Neutrophil (primary cell): ENCODE results near the gene NHLRC4.

Source experiments
- H3K27ac ChIP-seq: fragments of 200-600 bp; sonication (generic); 2 replicates; pipeline ENCODE4 v1.5.1; 2016; ENCODE audit warnings: mild to moderate bottlenecking, moderate library complexity
- H3K27me3 ChIP-seq: fragments of 200-600 bp; sonication (generic); 2 replicates; pipeline ENCODE4 v1.6.0; 2016; ENCODE audit warnings: mild to moderate bottlenecking
- H3K36me3 ChIP-seq: fragments of 200-600 bp; sonication (generic); 2 replicates; pipeline ENCODE4 v1.5.1; 2017
- H3K4me1 ChIP-seq, 2 experiments: fragments of 200-600 bp in 1 of 2; sonication (generic) in 1 of 2; 1 replicate in 1 of 2; 2 replicates in 1 of 2; pipeline versions ENCODE4 v1.5.1 to v1.6.1; 2013 to 2016; ENCODE audit warnings: low read depth in 1 of 2, low read length in 1 of 2, mild to moderate bottlenecking in 1 of 2, moderate library complexity in 1 of 2; ENCODE audit not compliant: control insufficient read depth in 1 of 2, insufficient read depth in 1 of 2
- H3K4me3 ChIP-seq, 2 experiments: fragments of 200-600 bp in 1 of 2; sonication (generic) in 1 of 2; 1 replicate in 1 of 2; 2 replicates in 1 of 2; pipeline ENCODE4 v1.5.1; 2013 to 2016; ENCODE audit warnings: low read depth in 1 of 2, low read length in 1 of 2, mild to moderate bottlenecking in 1 of 2, moderate library complexity in 1 of 2
- H3K9me3 ChIP-seq: fragments of 200-600 bp; sonication (generic); 2 replicates; pipeline ENCODE4 v1.5.1; 2016
- TF ChIP-seq, protein P1 (sequence below): fragments of 200-600 bp; sonication (generic); IDR thresholded peaks from 2 replicates; pipeline ENCODE4 v1.5.1; 2016; ENCODE audit warnings: antibody characterized with exemption

NHLRC4 gene

DNA sequence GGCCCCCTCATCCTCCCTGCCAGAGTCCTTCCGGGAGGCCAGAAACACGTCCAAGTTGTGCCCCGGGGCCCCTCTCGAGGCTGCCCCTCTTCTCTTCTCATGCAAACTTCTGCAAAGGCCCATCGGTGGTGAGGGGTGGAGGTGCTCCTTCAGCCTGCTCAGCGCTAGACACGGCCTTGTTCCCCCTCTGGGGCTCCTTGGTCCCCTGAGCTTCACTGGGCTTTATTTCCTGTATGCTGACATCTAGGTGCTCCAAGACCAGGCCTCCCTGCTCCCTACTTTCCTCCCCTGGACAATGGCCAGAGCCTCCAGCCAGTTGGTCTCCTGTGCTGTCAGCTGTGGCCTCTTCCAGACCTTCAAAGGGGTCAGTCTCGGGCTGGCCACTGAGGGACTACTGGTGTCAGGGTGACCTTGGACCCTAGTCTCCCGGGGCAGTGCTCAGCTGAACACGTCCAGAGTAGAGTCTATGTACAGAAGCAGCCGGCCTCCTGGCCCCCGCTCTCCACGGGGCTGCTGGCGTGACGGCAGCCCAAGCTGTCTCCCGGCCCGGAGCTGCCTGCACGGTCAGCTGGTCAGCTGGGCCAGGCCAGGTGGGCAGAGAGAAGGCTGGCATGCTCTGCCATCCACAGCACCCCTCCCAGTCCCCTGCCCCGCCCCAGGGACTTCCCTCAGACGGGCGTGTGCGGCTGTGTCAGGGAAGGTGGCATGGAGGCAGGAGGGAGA, 8.3 kb upstream of the NHLRC4 start:
- no peak overlapping the region for H3K27ac ChIP-seq
- H3K27me3 ChIP-seq: peaks cover 62% of the 10 kb centered on the region
- H3K36me3 ChIP-seq: peaks cover 9% of the 10 kb centered on the region
- TF ChIP-seq, protein P1, sequence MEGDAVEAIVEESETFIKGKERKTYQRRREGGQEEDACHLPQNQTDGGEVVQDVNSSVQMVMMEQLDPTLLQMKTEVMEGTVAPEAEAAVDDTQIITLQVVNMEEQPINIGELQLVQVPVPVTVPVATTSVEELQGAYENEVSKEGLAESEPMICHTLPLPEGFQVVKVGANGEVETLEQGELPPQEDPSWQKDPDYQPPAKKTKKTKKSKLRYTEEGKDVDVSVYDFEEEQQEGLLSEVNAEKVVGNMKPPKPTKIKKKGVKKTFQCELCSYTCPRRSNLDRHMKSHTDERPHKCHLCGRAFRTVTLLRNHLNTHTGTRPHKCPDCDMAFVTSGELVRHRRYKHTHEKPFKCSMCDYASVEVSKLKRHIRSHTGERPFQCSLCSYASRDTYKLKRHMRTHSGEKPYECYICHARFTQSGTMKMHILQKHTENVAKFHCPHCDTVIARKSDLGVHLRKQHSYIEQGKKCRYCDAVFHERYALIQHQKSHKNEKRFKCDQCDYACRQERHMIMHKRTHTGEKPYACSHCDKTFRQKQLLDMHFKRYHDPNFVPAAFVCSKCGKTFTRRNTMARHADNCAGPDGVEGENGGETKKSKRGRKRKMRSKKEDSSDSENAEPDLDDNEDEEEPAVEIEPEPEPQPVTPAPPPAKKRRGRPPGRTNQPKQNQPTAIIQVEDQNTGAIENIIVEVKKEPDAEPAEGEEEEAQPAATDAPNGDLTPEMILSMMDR: no peak
- H3K4me1 ChIP-seq: no peaks in the 10 kb centered on the region
- H3K4me3 ChIP-seq: no peak overlapping the region
- H3K9me3 ChIP-seq: no peaks in the 10 kb centered on the region

DNA sequence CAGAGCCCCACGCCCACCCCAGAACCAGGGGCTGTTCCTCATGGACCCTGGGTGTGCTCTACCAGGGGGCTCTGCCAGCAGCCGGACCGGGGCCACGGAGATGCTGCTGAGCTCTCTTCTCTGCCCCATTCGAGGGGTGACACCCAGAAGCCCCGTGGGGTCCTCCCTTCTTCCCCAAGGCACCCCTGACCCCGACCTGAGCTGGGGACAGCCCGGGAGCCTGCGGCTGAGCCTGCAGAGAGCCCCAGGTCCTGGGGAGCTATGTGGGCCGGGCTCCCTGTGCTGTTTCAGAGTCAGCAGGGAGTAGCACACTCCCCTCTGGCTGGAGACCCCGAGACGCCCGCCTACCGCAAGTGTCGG, 7.8 kb upstream of the NHLRC4 start:
- TF ChIP-seq, protein P1: no peak
- H3K4me3 ChIP-seq: no peak overlapping the region

DNA sequence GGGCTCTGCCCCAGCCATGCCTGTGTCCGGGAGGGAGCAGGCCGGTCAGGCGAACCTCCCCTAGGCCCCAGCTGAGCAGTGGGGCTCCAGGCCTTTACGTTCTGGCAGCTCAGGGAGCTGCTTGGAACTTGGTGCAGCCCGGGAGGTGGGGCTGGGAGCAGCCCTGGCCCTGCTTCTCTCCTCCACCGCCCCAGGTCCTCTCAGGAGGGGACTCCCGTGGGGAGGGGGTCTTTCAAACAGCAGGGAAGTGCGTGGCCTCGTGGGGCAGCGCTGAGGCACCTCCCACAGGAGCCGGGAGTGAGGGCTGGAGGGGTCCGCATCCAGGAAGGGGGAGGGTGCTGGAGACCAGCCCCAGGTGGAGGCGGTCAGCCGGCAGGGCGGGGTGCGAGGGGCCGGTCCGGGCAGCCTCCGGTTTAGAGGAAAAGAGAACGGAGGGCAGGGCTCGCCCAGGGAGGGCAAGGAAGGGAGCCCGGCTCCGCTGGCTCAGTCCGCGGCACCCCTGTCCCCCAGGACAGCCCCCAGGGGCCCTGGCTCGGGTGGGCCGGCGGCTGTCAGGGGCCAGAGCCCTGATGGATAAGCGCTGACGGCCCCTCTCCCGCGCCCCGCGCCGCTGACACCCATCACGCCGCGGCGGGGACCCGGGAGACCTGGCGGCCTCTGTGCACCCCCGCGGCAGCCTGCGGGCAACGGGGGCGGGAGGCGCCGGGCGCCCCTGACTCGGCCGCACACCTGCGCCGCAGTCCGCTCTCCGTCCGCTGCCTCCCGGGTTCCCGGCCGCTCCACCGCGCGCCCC, 7.2 kb upstream of the NHLRC4 start:
- no peaks in the 10 kb centered on the region for H3K9me3 ChIP-seq
- H3K4me1 ChIP-seq: no peaks in the 10 kb centered on the region

More for the DNA sequence above, 7.8 kb upstream of the NHLRC4 start:
- Histone ChIP-seq H3K4me1 (no peaks in the 10 kb centered on the region), H3K9me3 (no peaks in the 10 kb centered on the region), H3K36me3 (peaks cover 4% of the 10 kb centered on the region), H3K27me3 (peaks cover 65% of the 10 kb centered on the region), H3K27ac (no peak overlapping the region)

DNA sequence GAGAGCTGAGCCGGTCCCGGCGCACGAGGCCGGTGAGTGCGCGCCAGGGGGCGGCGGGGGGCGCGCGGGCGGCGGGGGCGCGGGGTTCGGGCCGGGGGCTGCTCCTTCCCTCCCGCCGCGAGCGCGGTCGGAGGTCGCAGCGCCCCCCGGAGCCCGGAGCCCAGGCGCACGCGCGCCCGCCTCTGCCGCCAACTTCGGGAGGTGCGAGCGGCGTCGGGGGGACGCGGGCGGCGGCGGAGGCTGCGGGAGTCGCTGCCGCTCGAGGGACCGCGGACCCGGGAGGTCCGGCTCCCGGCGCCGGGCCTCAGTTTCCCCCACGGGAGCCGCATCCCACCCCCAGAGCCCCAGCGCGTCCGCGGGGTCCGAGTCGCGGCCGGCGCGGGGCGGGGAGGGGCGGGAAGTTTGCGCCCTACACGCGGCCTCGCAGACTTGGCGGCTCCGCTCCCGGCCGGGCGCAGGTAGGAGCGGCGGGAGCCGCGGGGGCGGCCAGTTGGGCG, 6.6 kb upstream of the NHLRC4 start, which contains the start of gene PRR35:
PRR35 (plus strand) TSS at position 191 of the 497 bp plus-strand sequence. CDS start 2,901 bp downstream, outside the sequence.
- H3K36me3 ChIP-seq: no peaks in the 10 kb centered on the region
- no peak within 1 kb of the TSS for H3K27ac ChIP-seq
- H3K9me3 ChIP-seq: no peaks in the 10 kb centered on the region
- H3K27me3 ChIP-seq: peaks cover 65% of the 10 kb centered on the region
- no peak within 1 kb of the TSS for H3K4me3 ChIP-seq
- no peaks in the 10 kb centered on the region for H3K4me1 ChIP-seq
- TF ChIP-seq, protein P1: no peak

More for the DNA sequence above, 7.2 kb upstream of the NHLRC4 start:
- Histone ChIP-seq H3K4me3 (no peak overlapping the region), H3K27ac (no peak overlapping the region), H3K27me3 (peaks cover 65% of the 10 kb centered on the region), H3K36me3 (no peaks in the 10 kb centered on the region)
- TF ChIP-seq, protein P1: no peak

DNA sequence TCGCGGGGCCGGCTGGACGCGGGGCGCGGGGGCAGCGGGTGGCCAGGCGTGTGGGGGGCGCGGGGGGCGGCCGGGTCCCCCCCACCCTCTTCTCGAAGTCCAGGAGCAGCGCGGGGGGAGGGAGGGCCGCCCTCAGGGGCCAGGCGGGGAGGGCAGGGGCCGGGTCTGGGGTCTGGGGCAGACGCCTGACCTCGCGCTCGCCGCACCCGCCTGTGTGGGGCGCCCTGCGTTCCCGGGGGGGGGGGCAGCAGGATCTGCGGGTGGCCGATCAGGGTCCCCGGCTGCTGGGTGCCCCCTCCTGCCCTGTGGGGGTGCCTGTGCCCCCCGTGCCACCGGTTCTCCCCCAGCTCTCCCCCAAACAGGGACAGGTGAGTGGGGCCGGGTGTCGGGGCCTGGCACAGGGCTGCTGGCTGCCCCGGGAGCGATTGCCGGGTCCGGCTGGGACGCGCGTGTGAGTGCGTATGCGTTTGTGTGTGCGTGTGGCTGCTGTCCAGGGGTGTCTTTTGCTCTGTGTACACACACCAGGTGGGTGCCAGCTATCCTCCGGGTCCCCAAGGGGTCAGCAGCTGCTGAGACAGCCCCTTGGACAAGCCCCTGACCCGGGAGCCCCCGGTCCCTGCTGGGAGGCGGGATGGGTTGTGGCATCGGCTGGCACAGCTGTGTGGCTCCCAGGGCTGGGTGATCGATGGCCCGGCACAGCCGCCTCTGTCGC, 5.9 kb upstream of the NHLRC4 start:
- Histone ChIP-seq H3K4me1 (no peaks in the 10 kb centered on the region), H3K27me3 (peaks cover 65% of the 10 kb centered on the region), H3K36me3 (no peaks in the 10 kb centered on the region)

More for the DNA sequence above, 5.9 kb upstream of the NHLRC4 start:
- no peak overlapping the region for H3K4me3 ChIP-seq
- H3K27ac ChIP-seq: no peak overlapping the region
- H3K9me3 ChIP-seq: no peaks in the 10 kb centered on the region
- TF ChIP-seq, protein P1: no peak
